GM19239 (cell line): ENCODE results near the gene PLXNA4.

Experiments used
- DNase-seq: peaks from one replicate; pipeline ENCODE4 v3.0.0; 2011; ENCODE audit warnings: low spot score; ENCODE audit not compliant: insufficient read length
- FAIRE-seq: peaks from 2 replicates; lab custom pipeline; 2011; peaks lifted over from hg19 to GRCh38; lab: Jason Lieb, UNC

PLXNA4 gene

DNA sequence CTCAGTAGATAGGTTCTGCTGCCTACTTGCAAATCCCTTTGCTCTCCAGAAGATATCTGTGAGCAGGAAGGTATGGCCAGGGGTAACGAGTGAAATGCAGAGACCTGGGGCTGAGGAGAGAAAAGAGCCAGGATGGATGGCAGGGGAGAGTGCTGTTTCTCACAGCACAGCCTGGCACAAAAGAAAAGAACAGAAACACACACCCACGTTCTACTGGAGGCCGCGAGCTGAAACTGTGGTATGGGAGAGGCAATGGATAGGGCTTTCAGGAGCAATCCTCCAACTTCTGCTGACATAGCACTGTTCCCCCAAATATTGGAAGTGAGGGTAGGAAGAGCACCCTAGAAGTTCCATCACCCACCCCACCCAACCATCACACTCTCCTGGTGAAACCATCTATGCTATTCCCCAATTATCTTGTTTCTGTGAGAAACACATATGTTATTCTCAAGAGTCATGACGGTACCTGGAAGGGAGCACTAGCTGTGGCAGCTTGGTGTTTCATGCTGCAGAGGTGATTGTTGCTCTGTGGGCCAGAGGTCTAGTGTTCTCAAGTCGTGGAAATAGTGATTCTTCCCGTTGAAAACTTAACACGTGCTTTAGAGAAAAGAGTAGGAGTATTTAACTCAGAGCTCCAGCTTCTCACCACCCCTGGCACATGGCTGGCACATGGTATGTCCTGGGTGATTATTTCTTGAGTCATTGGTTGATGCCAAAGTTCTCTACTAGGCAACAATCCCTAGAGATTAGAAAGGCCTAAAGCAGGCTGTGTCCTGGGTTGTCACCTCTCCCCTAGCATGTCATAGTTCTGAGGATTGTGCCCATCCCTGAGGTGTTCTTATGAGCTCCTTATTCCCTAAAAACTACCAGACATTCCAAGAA is 198.3 kb downstream of the PLXNA4 start:
- FAIRE-seq = no peak
- DNase-seq = no peak

DNA sequence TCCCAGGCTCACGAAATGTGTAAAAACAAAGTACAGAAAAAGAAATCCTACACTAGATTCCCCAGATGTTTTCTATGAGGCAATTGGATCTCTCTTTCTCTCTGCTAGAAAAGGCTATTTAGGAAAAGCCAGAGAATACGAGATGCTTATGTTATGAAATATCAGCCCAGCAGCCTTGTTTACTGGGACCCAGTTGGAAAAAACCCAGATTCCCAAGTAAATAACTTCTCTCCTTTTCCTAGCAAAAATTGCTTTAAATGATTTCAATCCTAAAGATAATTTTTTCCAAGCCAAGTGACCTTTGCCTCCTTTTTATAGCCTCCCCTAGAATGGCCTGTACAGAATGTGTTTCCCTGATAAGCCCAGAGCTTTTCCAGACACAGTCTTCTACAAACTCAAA is 199.3 kb downstream of the PLXNA4 start:
- DNase-seq = no peak
- FAIRE-seq = no peak

DNA sequence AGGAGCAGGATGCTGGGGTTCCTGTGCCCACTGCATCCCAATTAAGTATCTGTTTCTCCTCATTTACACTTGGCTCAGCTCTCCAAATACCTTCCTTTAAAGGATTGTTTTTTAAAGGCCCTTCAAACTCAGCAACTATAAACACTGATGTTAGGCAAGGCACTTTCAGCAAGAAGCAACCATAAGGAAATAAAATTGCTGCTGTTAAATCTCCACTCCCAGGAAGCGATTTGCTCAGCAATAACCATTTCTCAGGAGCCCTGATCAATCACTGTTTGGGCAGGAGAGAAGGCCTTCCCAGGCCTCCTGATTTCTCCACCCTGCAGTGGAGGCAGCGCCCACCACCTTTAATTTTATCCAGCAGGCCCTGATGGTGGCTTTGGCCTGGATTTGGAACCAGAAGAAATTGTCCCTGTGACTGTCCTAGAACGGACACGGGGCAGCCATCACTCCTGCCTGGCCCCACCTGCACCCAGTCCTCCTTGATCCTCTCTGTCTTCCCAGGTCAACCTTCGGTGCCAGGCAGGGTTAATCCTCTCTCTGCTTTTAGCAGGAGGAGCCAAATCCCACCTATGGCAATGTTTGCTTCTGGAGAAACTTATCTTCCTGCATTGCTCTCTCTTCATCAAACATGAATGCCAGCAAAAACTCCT is 199.8 kb downstream of the PLXNA4 start:
- DNase-seq = no peak
- FAIRE-seq = no peak

DNA sequence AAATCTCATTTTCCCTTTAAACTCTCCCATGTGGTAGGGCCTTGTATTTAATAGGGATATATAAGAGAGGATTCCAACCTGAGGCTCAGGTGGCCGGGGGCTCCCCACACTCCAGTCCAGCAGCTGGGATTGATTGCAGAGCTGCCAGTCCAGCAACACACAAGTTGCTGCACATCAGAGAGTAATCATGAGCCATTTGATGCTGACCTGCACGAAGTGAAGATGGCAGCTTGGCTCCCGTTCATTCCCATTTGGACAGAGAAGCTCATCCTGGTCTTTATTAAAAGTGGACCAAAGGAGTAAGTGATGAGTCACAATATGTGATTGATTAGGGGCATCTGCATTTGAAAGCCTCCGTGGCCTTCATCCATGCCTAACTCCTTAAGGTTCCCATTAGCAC is 202.4 kb downstream of the PLXNA4 start:
- FAIRE-seq (no peak), DNase-seq (no peak)

DNA sequence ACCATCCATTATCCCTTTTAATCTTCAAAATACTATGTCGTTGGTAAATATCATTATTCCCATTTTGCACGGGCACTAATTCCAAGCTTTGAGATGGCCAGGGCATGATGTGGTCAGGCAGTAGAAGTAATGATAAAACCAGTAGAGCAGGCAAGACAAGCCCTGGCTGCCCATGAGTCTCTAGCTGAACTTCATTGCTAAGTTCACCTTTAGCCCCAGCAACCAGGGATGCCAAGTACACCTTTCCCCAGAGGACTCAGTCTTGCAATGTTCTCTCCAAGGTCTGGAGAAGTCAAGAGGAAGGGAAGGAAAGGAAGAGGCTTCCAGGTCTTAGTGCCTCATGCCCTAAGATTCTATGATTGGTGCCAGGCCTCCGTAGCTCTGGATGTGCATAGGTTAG is 203.2 kb downstream of the PLXNA4 start:
- DNase-seq = no peak
- no peak for FAIRE-seq

DNA sequence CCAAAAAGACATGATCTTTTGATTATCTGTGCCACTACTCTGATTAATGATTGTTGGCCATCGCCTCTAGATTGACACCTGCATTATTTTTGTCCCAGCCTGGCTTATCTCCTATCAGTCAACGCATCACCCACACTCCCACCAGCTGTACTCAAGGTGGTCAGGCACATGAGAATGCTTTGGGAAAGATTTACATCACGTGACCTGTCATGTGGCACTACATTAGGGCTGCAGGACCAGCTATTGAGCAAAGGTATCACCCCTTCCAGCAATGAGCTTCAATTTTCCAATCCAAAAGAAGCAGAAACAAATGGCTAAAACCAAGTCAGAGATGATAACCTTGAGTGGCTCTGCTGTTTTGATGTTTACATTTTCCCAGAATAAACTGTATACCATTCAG is 204.3 kb downstream of the PLXNA4 start:
- FAIRE-seq = no peak
- DNase-seq = no peak

DNA sequence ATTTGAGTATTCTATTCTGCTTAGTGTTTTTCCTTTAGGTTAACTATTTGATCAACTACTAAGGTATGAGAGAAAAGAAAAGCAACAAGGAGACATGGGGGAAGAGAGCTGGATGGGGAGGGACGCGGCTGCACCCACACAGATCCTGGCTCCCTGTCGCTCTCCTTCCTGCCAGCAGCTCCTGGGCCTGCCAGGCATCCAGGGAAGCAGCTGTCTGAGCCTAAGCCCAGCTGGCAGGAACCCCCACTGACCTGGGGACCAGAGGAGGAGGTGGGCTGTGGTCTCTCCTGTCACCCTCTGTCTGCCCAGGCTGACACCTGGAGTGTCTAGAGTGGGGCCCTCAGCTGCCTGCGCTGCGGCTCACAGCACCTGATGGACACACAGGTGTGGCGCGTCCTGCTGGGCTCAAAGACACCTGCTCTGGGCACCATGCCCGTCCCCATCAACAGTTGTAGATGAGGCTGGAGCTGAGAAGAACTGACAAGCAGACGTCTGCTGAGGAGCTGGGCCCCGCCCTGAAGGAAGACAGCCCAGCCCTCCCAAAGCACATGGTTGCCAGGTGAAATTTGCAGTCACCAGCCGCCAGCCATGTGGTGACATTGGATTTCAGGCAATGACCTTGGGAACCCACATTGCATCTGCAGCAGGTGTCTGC is 207.9 kb downstream of the PLXNA4 start:
- no peak for FAIRE-seq

DNA sequence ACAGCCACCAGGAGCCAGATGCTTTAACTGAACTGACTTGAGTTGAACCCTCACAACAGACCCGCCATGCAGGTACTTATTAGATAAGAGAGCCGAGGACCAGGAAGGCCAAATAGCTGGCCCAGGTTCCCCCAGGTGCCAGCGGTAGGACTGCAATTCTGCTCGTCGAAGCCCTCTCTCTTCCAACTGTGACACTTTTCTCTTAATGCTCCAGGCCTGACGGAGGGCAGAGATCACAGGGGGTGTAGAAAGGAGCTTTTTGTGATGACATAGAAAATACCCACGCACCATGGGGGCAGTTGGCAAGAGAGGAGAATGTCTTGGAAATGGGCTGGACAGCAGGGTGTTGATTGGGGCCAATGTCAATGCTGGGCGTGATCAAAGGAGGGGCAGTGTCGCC is 208.5 kb downstream of the PLXNA4 start:
- no peak for FAIRE-seq

More for the DNA sequence above, 207.9 kb downstream of the PLXNA4 start:
- DNase-seq = no peak

DNA sequence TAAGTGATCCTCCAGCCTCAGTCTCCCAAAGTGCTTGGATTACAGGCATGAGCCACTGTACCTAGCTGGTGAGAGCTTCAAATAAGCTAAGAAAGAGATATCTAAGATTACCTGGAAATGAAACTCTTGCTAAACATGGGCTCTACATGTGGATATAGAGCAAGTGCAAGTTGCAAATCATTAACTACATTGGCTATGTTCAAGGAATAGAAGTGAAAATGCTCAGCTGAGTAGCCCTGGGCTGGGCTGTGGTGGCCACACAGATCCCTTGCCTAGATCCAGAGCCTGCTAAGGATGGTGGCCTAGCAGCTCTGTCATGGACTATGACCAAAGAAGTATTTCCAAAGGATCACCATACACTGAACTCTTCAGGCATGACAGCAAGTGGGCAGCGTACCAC is 209.3 kb downstream of the PLXNA4 start:
- FAIRE-seq = no peak
- no peak for DNase-seq

More for the DNA sequence above, 208.5 kb downstream of the PLXNA4 start:
- no peak for DNase-seq

DNA sequence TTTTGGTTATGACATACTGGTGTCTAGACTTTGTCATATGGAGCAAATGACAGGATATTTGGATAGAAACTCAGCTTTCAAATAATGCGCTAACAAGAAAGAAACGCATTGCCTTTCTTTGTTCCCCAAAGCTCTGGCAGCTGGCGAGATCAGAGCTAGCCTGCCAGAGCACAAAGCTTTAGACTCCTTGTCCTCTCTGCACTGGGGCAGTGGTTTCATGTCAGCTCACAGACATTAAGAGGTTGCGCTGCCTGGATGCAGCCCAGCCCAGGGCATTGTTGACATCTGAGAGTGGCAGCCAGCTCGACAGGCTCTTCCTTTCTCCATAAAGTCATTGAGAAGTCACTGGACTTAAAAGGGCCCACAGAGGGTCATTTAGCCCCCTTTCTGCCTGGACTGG is 212.0 kb downstream of the PLXNA4 start:
- FAIRE-seq = no peak
- no peak for DNase-seq

DNA sequence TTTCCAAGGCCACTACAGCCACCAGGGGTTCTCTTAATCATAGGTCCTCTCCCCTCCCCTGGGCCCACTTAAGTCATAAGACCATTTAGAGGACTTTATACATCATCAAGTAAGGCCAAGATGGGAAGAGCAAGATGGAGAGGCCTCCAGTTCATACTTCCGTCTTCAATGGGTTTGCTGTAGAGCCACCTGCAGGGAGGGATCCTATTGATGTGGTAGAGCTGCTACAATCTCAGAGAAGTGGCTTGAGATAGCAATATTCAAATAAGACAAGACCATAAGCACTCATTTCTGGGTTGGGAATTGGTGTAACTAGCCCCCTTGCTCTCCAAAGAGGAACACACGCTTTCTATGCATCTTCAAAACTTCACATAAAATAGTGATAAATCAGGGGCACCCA is 214.2 kb downstream of the PLXNA4 start:
- no peak for FAIRE-seq
- no peak for DNase-seq

DNA sequence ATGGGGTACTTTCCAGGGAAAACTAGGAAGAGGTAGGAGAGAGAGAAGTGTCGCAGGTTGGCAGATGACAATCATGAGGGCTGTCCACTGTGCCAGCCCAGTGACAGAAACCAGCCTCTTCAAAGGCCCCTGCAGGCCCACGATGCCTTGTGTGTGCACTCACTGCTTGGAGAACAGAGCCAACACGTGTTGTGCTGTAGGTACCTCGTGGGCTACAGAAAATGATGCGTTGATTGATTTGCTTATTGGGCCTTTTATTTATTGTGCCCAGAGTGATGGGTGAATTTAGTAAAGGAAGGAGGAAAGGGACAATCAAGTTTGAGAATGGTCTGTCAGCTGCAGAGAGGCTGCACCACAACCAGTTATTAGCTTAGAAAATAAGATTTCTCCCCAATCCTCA is 215.1 kb downstream of the PLXNA4 start:
- FAIRE-seq (no peak), DNase-seq (no peak)

DNA sequence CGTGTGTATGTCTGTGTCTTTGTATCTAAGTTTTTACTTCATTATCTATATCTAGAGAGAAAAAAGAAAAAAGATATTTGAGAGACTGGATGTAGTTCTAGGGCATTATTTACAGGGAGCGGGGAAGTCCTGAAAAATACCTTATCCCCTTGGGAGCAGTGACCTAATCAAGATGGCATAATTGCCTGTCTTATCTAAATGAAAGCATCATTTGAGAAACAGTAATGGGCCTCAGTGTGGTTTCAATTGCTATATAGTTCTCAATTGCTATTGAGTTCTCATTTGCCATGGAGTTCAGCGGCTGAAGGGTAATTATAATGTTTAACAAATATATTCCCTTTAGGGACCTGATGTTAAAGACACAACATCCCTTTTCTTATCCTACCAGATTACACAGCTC is 216.5 kb downstream of the PLXNA4 start:
- FAIRE-seq (no peak), DNase-seq (no peak)

DNA sequence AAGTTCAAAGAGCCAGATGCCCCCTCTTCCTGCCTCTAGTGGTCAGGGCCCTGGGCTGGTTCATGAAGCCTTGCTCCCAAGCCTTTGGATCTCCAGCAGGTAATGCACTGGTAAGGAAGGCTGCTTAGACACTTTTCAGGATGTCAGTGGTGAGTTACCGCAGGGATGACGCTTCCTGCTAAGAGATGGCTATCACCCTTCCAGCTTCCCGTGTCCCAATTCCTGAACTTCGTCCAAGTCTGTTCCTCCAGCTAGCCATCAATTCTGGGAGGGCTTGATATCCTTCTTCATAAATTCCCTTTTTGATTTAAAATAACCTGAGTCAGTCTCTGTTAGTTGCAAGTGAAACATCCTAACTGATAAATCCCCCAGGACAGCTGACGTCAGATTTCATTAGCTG is 221.2 kb downstream of the PLXNA4 start:
- no peak for FAIRE-seq

DNA sequence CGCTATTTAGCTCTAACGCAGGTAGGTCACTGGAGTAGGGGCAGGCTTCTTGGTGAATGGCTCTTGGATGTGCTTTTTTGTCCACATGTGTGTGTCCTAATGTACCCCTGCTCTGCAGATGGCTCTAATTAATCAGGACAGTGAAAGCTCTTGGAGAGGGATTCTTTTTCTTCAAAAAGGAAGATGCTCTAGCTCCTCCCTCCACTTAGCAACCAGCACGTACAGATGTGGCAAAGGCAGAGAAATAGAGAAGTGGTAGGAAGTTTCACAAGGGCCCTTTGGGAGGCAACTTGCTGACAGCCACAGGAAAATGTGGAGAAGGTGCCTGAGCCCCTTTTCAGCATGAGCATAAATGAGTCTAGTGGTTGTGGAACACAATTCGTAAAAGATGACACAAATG is 221.7 kb downstream of the PLXNA4 start:
- no peak for FAIRE-seq

More for the DNA sequence above, 221.2 kb downstream of the PLXNA4 start:
- no peak for DNase-seq

DNA sequence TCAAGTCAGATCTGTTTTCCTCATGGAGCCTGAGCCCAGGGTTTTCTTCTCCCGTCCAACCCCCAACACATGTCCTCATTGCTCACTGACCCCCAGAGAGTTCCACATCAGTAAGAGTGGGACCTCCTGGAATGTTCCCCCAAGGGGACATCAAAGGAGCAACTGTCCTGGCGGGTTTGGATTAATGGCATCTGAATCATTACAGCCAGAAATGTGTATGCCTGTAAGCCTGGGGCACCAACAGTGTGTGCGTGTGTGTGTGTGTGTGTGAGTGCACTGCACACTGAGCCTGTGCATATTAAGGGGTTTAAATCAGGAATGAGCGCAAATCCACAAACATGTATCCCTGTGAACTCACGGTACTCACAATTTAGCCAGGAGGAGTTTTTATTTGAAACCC is 222.3 kb downstream of the PLXNA4 start:
- no peak for DNase-seq
- no peak for FAIRE-seq

More for the DNA sequence above, 221.7 kb downstream of the PLXNA4 start:
- no peak for DNase-seq

DNA sequence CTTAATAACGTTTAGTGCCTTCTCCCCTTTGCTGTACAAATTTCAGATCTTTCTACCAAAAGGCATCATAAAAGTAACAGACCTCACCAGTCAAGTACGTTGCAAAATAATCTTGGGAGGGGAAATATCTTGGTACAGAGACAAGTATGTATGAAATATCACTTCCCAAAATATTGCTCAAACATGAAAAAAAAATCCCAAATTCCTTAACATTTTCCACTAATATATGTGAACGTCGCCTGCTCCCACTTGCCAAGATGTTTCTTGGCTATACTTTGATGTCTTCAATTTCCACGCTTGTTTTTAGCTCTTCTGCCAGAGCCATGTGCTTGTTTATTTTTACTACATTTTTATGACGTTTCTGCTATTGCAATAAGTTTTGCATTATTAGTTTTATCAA is 223.5 kb downstream of the PLXNA4 start:
- DNase-seq = no peak
- FAIRE-seq = no peak

DNA sequence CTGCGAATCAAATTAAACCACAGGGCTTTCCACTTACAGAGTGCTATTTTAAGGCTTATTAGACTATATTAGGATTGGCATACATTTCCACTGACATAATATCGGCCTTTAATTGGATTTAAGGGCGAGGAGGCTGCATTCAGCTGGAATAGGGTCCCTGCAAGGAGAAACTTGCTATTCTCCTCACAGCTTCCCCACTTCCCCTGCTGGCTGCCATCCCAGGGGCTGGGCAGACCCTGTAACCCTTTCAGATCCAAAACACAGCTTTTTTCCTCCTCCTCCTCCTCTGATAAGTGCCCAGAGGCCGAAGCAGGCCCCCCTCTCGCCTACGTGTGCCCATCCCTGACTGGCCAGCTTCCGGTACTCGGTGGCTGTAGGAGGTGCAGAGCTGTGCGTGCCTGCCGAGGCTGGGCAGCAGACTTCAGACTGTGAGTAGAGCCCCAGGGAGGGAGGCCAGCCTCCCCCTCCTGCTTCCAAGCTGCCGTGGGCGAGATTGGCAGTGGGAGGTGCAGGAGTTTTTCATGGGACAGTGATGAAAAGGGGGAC is 224.2 kb downstream of the PLXNA4 start:
- no peak for DNase-seq
- FAIRE-seq = no peak

DNA sequence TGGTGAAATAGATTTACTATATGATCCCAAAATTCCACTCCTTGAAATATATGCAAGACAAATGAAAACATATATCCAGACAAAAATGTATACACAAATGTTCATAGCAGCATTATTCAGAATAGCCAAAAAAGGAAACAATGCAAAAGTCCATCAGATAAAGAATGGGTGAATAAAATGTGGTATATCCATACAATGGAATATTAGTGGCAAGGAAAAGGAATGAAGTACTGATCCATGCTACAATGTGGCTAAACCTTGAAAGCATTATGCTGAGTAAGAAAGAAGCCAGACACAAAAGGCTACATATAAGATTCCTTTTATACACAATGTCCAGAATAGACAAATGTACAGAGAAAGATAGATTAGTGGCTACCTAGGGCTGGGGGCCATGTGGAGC is 225.5 kb downstream of the PLXNA4 start:
- FAIRE-seq (no peak), DNase-seq (no peak)

DNA sequence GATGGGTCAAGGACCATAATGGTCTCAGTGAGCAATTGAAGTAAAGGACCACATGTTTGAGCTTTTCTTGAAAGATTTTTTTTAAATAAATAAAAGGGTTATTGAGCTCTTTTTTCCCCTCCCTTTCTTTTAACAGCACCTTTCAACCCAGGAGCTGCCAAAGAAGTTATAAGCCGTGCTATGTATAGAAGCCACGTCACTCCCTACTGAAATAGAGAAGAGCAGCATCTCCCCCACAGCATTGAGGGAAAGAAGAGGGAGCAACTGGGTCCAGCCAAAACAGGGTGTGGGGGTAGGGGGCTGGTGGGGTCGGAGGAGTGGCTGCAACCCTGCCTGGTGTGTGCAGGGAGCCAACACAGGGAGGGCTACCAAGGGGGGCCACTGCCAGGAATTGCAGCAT is 227.2 kb downstream of the PLXNA4 start:
- FAIRE-seq (no peak), DNase-seq (no peak)

DNA sequence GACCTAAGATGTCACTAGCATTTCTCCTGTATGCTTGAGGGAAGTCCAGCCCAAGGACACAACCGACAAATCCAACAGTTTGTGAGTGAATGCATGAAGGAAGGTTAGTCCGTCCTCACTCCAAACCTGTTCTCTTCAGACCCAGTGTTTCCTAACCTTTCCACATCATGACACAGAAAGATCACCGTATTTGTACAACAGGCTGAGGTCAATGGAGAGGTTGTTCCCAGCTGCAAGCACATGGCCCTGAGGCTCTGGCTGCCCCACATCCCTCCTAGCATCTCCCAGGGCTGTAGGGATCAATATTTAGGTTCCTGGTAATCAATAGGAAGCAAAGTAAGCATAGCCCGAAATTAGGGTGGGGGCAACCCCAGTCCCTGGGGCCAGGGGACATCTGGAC is 227.9 kb downstream of the PLXNA4 start:
- FAIRE-seq = no peak

More for the DNA sequence above, 227.9 kb downstream of the PLXNA4 start:
- DNase-seq = no peak
